GM21717 (cell line): ENCODE results near the gene CTNNA2.

ENCODE experiments used
- ATAC-seq: cut with Tn5 transposase; IDR thresholded peaks from one replicate; pipeline ENCODE4 v1.9.1; 2021; ENCODE audit warnings: mild to moderate bottlenecking, moderate library complexity; ENCODE audit not compliant: unreplicated experiment

CTNNA2 gene

GRCh38 chr2:79611448-79612016, 98.7 kb downstream of the CTNNA2 start:
- ATAC-seq: no peak

- no peak for ATAC-seq
Measured at GRCh38 chr2:79612999-79613398, 100.1 kb downstream of the CTNNA2 start.

- ATAC-seq: no peak
Measured at GRCh38 chr2:79619442-79619841, 106.6 kb downstream of the CTNNA2 start.

GRCh38 chr2:79619976-79620375, 107.1 kb downstream of the CTNNA2 start:
- no peak for ATAC-seq

GRCh38 chr2:79620679-79621078, 107.8 kb downstream of the CTNNA2 start:
- ATAC-seq: no peak

- no peak for ATAC-seq
Measured at GRCh38 chr2:79621252-79621651, 108.4 kb downstream of the CTNNA2 start.

GRCh38 chr2:79621755-79622154, 108.9 kb downstream of the CTNNA2 start:
- no peak for ATAC-seq

- ATAC-seq: no peak
Measured at GRCh38 chr2:79622508-79622907, 109.7 kb downstream of the CTNNA2 start.

GRCh38 chr2:79627237-79627636, 114.4 kb downstream of the CTNNA2 start:
- ATAC-seq: no peak

- no peak for ATAC-seq
Measured at GRCh38 chr2:79630060-79630459, 117.2 kb downstream of the CTNNA2 start.

GRCh38 chr2:79630972-79631557, 118.2 kb downstream of the CTNNA2 start:
- no peak for ATAC-seq

- no peak for ATAC-seq
Measured at GRCh38 chr2:79638410-79638809, 125.6 kb downstream of the CTNNA2 start.

- no peak for ATAC-seq
Measured at GRCh38 chr2:79638954-79639353, 126.1 kb downstream of the CTNNA2 start.

GRCh38 chr2:79640001-79640400, 127.2 kb downstream of the CTNNA2 start:
- ATAC-seq: no peak

GRCh38 chr2:79649531-79649930, 136.7 kb downstream of the CTNNA2 start:
- ATAC-seq: no peak

- ATAC-seq: no peak
Measured at GRCh38 chr2:79660557-79660956, 147.7 kb downstream of the CTNNA2 start.

- ATAC-seq: no peak
Measured at GRCh38 chr2:79665091-79665490, 152.2 kb downstream of the CTNNA2 start.

GRCh38 chr2:79666430-79666829, 153.6 kb downstream of the CTNNA2 start:
- ATAC-seq: no peak

GRCh38 chr2:79669714-79670113, 156.9 kb downstream of the CTNNA2 start:
- ATAC-seq: no peak

- no peak for ATAC-seq
Measured at GRCh38 chr2:79670198-79670597, 157.3 kb downstream of the CTNNA2 start.

GRCh38 chr2:79686884-79687283, 174.0 kb downstream of the CTNNA2 start:
- no peak for ATAC-seq

GRCh38 chr2:79695248-79695647, 182.4 kb downstream of the CTNNA2 start:
- no peak for ATAC-seq

- no peak for ATAC-seq
Measured at GRCh38 chr2:79697200-79697599, 184.3 kb downstream of the CTNNA2 start.
